ENCODE data around the gene C11orf91.
"Not testable (repeated sequence)": the region's sequence is repeated elsewhere in the genome, so short reads cannot be mapped to it uniquely, and the experiment has no call there.

C11orf91 gene

GRCh38 chr11:33672273-33672672 is 28.4 kb downstream of the C11orf91 start:
- Histone ChIP-seq H3K36me3 (ENCODE audit: control insufficient read depth, insufficient read depth, low read length) (no peaks in the 10 kb centered on the region), H3K4me3 (ENCODE audit: low read length) (no peak overlapping the region), H3K27ac (ENCODE audit: low read depth, low read length) (no peak overlapping the region), H3K4me1 (ENCODE audit: control insufficient read depth, insufficient read depth, low read length) (no peaks in the 10 kb centered on the region), H3K27me3 (ENCODE audit: control insufficient read depth, insufficient read depth, low read length) (no peaks in the 10 kb centered on the region), H3K9ac (ENCODE audit: low read length) (no peak overlapping the region)

GRCh38 chr11:33670250-33671011 is 30.2 kb downstream of the C11orf91 start:
- Histone ChIP-seq H3K36me3 (ENCODE audit: control insufficient read depth, insufficient read depth, low read length) (no peaks in the 10 kb centered on the region), H3K4me3 (ENCODE audit: low read length) (no peak overlapping the region), H3K27ac (ENCODE audit: low read depth, low read length) (no peak overlapping the region), H3K4me1 (ENCODE audit: control insufficient read depth, insufficient read depth, low read length) (no peaks in the 10 kb centered on the region), H3K27me3 (ENCODE audit: control insufficient read depth, insufficient read depth, low read length) (no peaks in the 10 kb centered on the region), H3K9ac (ENCODE audit: low read length) (no peak overlapping the region)

GRCh38 chr11:33669598-33670249 is 30.9 kb downstream of the C11orf91 start:
- Histone ChIP-seq H3K27ac (ENCODE audit: low read depth, low read length) (no peak overlapping the region), H3K36me3 (ENCODE audit: control insufficient read depth, insufficient read depth, low read length) (no peaks in the 10 kb centered on the region), H3K27me3 (ENCODE audit: control insufficient read depth, insufficient read depth, low read length) (no peaks in the 10 kb centered on the region), H3K9ac (ENCODE audit: low read length) (no peak overlapping the region), H3K4me3 (ENCODE audit: low read length) (no peak overlapping the region), H3K4me1 (ENCODE audit: control insufficient read depth, insufficient read depth, low read length) (no peaks in the 10 kb centered on the region)

- Histone ChIP-seq H3K27ac (ENCODE audit: low read depth, low read length) (no peak overlapping the region), H3K4me1 (ENCODE audit: control insufficient read depth, insufficient read depth, low read length) (no peaks in the 10 kb centered on the region), H3K9ac (ENCODE audit: low read length) (no peak overlapping the region), H3K4me3 (ENCODE audit: low read length) (no peak overlapping the region), H3K36me3 (ENCODE audit: control insufficient read depth, insufficient read depth, low read length) (no peaks in the 10 kb centered on the region), H3K27me3 (ENCODE audit: control insufficient read depth, insufficient read depth, low read length) (no peaks in the 10 kb centered on the region)
Measured at GRCh38 chr11:33668951-33669596, 31.6 kb downstream of the C11orf91 start.

- H3K27me3 ChIP-seq (ENCODE audit: control insufficient read depth, insufficient read depth, low read length), result no peaks in the 10 kb centered on the region
- no peaks in the 10 kb centered on the region for H3K4me1 ChIP-seq (ENCODE audit: control insufficient read depth, insufficient read depth, low read length)
- no peaks in the 10 kb centered on the region for H3K36me3 ChIP-seq (ENCODE audit: control insufficient read depth, insufficient read depth, low read length)
- H3K4me3 ChIP-seq (ENCODE audit: low read length), result no peak overlapping the region
- H3K9ac ChIP-seq (ENCODE audit: low read length), result no peak overlapping the region
- no peak overlapping the region for H3K27ac ChIP-seq (ENCODE audit: low read depth, low read length)
Measured at GRCh38 chr11:33668468-33668825, 32.2 kb downstream of the C11orf91 start.

- H3K9ac ChIP-seq (ENCODE audit: low read length), result no peak overlapping the region
- H3K36me3 ChIP-seq (ENCODE audit: control insufficient read depth, insufficient read depth, low read length), result no peaks in the 10 kb centered on the region
- H3K4me3 ChIP-seq (ENCODE audit: low read length), result no peak overlapping the region
- H3K4me1 ChIP-seq (ENCODE audit: control insufficient read depth, insufficient read depth, low read length), result no peaks in the 10 kb centered on the region
- H3K27me3 ChIP-seq (ENCODE audit: control insufficient read depth, insufficient read depth, low read length), result no peaks in the 10 kb centered on the region
- no peak overlapping the region for H3K27ac ChIP-seq (ENCODE audit: low read depth, low read length)
Measured at GRCh38 chr11:33667819-33668467, 32.7 kb downstream of the C11orf91 start.

GRCh38 chr11:33665350-33666106 is 35.1 kb downstream of the C11orf91 start:
- no peaks in the 10 kb centered on the region for H3K36me3 ChIP-seq (ENCODE audit: control insufficient read depth, insufficient read depth, low read length)
- no peaks in the 10 kb centered on the region for H3K27me3 ChIP-seq (ENCODE audit: control insufficient read depth, insufficient read depth, low read length)
- H3K4me3 ChIP-seq (ENCODE audit: low read length), result no peak overlapping the region
- H3K27ac ChIP-seq (ENCODE audit: low read depth, low read length), result no peak overlapping the region
- H3K9ac ChIP-seq (ENCODE audit: low read length), result no peak overlapping the region
- H3K4me1 ChIP-seq (ENCODE audit: control insufficient read depth, insufficient read depth, low read length), result no peaks in the 10 kb centered on the region

GRCh38 chr11:33664827-33665226 is 35.8 kb downstream of the C11orf91 start:
- Histone ChIP-seq H3K9ac (ENCODE audit: low read length) (no peak overlapping the region), H3K27ac (ENCODE audit: low read depth, low read length) (no peak overlapping the region)

GRCh38 chr11:33664166-33664565 is 36.5 kb downstream of the C11orf91 start:
- Histone ChIP-seq H3K36me3 (ENCODE audit: control insufficient read depth, insufficient read depth, low read length) (no peaks in the 10 kb centered on the region), H3K27me3 (ENCODE audit: control insufficient read depth, insufficient read depth, low read length) (no peaks in the 10 kb centered on the region), H3K4me3 (ENCODE audit: low read length) (no peak overlapping the region), H3K27ac (ENCODE audit: low read depth, low read length) (no peak overlapping the region), H3K9ac (ENCODE audit: low read length) (no peak overlapping the region), H3K4me1 (ENCODE audit: control insufficient read depth, insufficient read depth, low read length) (no peaks in the 10 kb centered on the region)

More at GRCh38 chr11:33664827-33665226, 35.8 kb downstream of the C11orf91 start:
- Histone ChIP-seq H3K27me3 (ENCODE audit: control insufficient read depth, insufficient read depth, low read length) (no peaks in the 10 kb centered on the region), H3K4me3 (ENCODE audit: low read length) (no peak overlapping the region), H3K36me3 (ENCODE audit: control insufficient read depth, insufficient read depth, low read length) (no peaks in the 10 kb centered on the region), H3K4me1 (ENCODE audit: control insufficient read depth, insufficient read depth, low read length) (no peaks in the 10 kb centered on the region)

GRCh38 chr11:33663121-33663520 is 37.5 kb downstream of the C11orf91 start:
- H3K4me1 ChIP-seq (ENCODE audit: control insufficient read depth, insufficient read depth, low read length), result no peaks in the 10 kb centered on the region
- no peak overlapping the region for H3K9ac ChIP-seq (ENCODE audit: low read length)
- no peaks in the 10 kb centered on the region for H3K36me3 ChIP-seq (ENCODE audit: control insufficient read depth, insufficient read depth, low read length)
- no peak overlapping the region for H3K27ac ChIP-seq (ENCODE audit: low read depth, low read length)
- no peaks in the 10 kb centered on the region for H3K27me3 ChIP-seq (ENCODE audit: control insufficient read depth, insufficient read depth, low read length)
- H3K4me3 ChIP-seq (ENCODE audit: low read length), result no peak overlapping the region

- not testable (repeated sequence) for H3K4me3 ChIP-seq (ENCODE audit: low read length); H3K4me1 ChIP-seq (ENCODE audit: control insufficient read depth, insufficient read depth, low read length); H3K27ac ChIP-seq (ENCODE audit: low read depth, low read length); H3K9ac ChIP-seq (ENCODE audit: low read length); H3K27me3 ChIP-seq (ENCODE audit: control insufficient read depth, insufficient read depth, low read length); H3K36me3 ChIP-seq (ENCODE audit: control insufficient read depth, insufficient read depth, low read length)
Measured at GRCh38 chr11:33661526-33661925, 39.1 kb downstream of the C11orf91 start.

- Histone ChIP-seq H3K4me3 (ENCODE audit: low read length) (no peak overlapping the region), H3K27me3 (ENCODE audit: control insufficient read depth, insufficient read depth, low read length) (no peaks in the 10 kb centered on the region), H3K9ac (ENCODE audit: low read length) (no peak overlapping the region), H3K27ac (ENCODE audit: low read depth, low read length) (no peak overlapping the region), H3K4me1 (ENCODE audit: control insufficient read depth, insufficient read depth, low read length) (no peaks in the 10 kb centered on the region), H3K36me3 (ENCODE audit: control insufficient read depth, insufficient read depth, low read length) (no peaks in the 10 kb centered on the region)
Measured at GRCh38 chr11:33660962-33661361, 39.7 kb downstream of the C11orf91 start.
